Fibroblast of lung (primary cell): ENCODE data around the gene TTI1. TPM values are rescaled to one million over a fixed set of nuclear protein-coding genes. Genes with fewer than 3 reads are reported as not detected.
A peak's percentile ranks its signal among the peaks of the same experiment; 100 is the strongest.

Source experiments
- DNase-seq, 2 donors: peaks; one replicate each; pipeline versions ENCODE4 v3.0.0 to v3.0.0-alpha.2; 2010; ENCODE audit warnings: low read depth in 2 of 2
- H2AFZ ChIP-seq: 2 replicates; pipeline ENCODE4 v1.5.1; 2012; ENCODE audit warnings: low read length, control low read depth, inconsistent platforms
- H3K27ac ChIP-seq: 2 replicates; pipeline ENCODE4 v1.5.1; 2011; ENCODE audit warnings: low read length, control low read depth; ENCODE audit not compliant: insufficient read depth
- H3K27me3 ChIP-seq: 2 replicates; pipeline ENCODE4 v1.5.1; 2011; ENCODE audit warnings: mild to moderate bottlenecking, low read length; ENCODE audit not compliant: control insufficient read depth, insufficient read depth
- H3K36me3 ChIP-seq: 2 replicates; pipeline ENCODE4 v1.5.1; 2011; ENCODE audit warnings: low read length; ENCODE audit not compliant: control insufficient read depth, insufficient read depth
- H3K4me1 ChIP-seq: 2 replicates; pipeline ENCODE4 v1.5.1; 2011; ENCODE audit warnings: low read length; ENCODE audit not compliant: control insufficient read depth, insufficient read depth; ENCODE audit errors: extremely low read depth
- H3K4me2 ChIP-seq: 2 replicates; pipeline ENCODE4 v1.5.1; 2011; ENCODE audit warnings: low read length, control low read depth; ENCODE audit not compliant: insufficient read depth; ENCODE audit errors: extremely low read depth
- H3K4me3 ChIP-seq, 4 experiments: fragments of 200-600 bp in 1 of 4; sonication (generic) in 1 of 4; replicated peaks in 1 of 4; 2 replicates each; pipeline ENCODE4 v1.5.1; 2011 to 2016; ENCODE audit warnings: low read length in 4 of 4, low read depth in 3 of 4, mild to moderate bottlenecking in 3 of 4, control low read depth in 2 of 4, inconsistent platforms in 1 of 4, mixed read lengths in 1 of 4; ENCODE audit not compliant: insufficient read depth in 1 of 4; ENCODE audit errors: control extremely low read depth in 1 of 4
- H3K79me2 ChIP-seq: 2 replicates; pipeline ENCODE4 v1.5.1; 2012; ENCODE audit warnings: mild to moderate bottlenecking, low read length, inconsistent platforms; ENCODE audit not compliant: control insufficient read depth, insufficient read depth
- H3K9ac ChIP-seq: 2 replicates; pipeline ENCODE4 v1.5.1; 2011; ENCODE audit warnings: mild to moderate bottlenecking, low read length, control low read depth; ENCODE audit not compliant: insufficient read depth
- H3K9me3 ChIP-seq: 2 replicates; pipeline ENCODE4 v1.5.1; 2012; ENCODE audit warnings: low read depth, low read length; ENCODE audit not compliant: control insufficient read depth, insufficient read depth
- H4K20me1 ChIP-seq: 2 replicates; pipeline ENCODE4 v1.5.1; 2011; ENCODE audit warnings: low read length; ENCODE audit not compliant: control insufficient read depth, insufficient read depth; ENCODE audit errors: extremely low read depth
- CTCF ChIP-seq, 2 donors: IDR thresholded peaks in 1 of 2; conservative IDR thresholded peaks in 1 of 2; 1 replicate in 1 of 2; 2 replicates in 1 of 2; pipeline ENCODE4 v1.5.1; 2011 to 2012; ENCODE audit warnings: low read length in 2 of 2, control low read depth in 1 of 2, inconsistent platforms in 1 of 2, low read depth in 1 of 2, mild to moderate bottlenecking in 1 of 2
- EZH2 ChIP-seq: IDR thresholded peaks from 2 replicates; pipeline ENCODE4 v1.5.1; 2012; ENCODE audit warnings: low read length, control low read depth, mild to moderate bottlenecking; ENCODE audit errors: missing control alignments
- polyA plus RNA-seq, 2 donors: library from polyadenylated mRNA; depleted of rRNA in 1 of 2; stranded (reverse) in 1 of 2; unstranded in 1 of 2; fragments of >200 nt; gene quantifications; 2 replicates each; pipeline ENCODE4 v1.2.1, GENCODE V29; 2011 to 2012; ENCODE audit warnings: missing spikeins in 1 of 2
- total RNA-seq: library from RNA; depleted of rRNA; stranded (reverse); fragments of >200 nt; gene quantifications from 2 replicates; pipeline ENCODE4 v1.2.1, GENCODE V29; 2014

The TTI1 gene
- total and polyA plus RNA-seq, 2 donors (not counting 1 experiment from before 2014, with no cell fraction given) = 12.6 to 20.0 TPM

DNA sequence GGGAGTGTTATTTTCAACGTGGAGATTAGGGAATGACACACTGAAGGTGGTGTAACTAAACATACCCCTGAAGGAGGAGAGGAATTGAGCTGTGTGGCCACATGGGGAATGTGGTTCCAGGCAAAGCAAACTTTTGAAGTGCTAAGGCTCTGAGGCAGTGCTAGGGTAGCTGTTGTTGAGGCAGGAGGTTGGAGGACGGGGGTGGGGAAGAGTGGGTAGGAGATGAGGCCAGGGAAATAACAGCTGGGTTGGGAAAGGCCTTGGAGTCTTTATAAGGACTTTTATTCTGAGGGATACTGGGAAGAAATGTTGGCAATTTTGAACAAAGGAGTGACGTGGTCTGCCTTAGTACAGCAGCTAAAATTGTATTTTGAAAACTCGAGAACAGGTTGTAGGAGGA, 13.3 kb upstream of the TTI1 start:
- Histone ChIP-seq H3K4me3 (no peak overlapping the region), H3K9me3 (no peaks in the 10 kb centered on the region), H3K9ac (no peak overlapping the region), H2AFZ (no peak overlapping the region), H3K27me3 (no peaks in the 10 kb centered on the region), H4K20me1 (peaks cover 5% of the 10 kb centered on the region), H3K27ac (no peak overlapping the region), H3K4me2 (peak overlapping the region; percentile 6), H3K4me1 (peaks cover 16% of the 10 kb centered on the region), H3K36me3 (peaks cover 4% of the 10 kb centered on the region), H3K79me2 (peaks cover 31% of the 10 kb centered on the region)
- no peak for DNase-seq
- no peak for TF ChIP-seq CTCF (conservative IDR thresholded peaks at IDR 0.05 in 1 of 2, IDR thresholded peaks at IDR 0.05 in 1 of 2; ENCODE audit: low read depth in 1 of 2, low read length in 2 of 2)
- no peak for TF ChIP-seq EZH2

GRCh38 chr20:38044685-38045084, 11.4 kb upstream of the TTI1 start:
- H3K4me3 ChIP-seq = no peak overlapping the region
- H3K9ac ChIP-seq = no peak overlapping the region
- no peaks in the 10 kb centered on the region for H3K27me3 ChIP-seq
- H3K27ac ChIP-seq = no peak overlapping the region
- H3K4me2 ChIP-seq = no peak overlapping the region
- H3K9me3 ChIP-seq = no peaks in the 10 kb centered on the region
- H3K79me2 ChIP-seq = peaks cover 27% of the 10 kb centered on the region
- peaks cover 7% of the 10 kb centered on the region for H3K4me1 ChIP-seq
- TF ChIP-seq EZH2 = no peak
- no peak for TF ChIP-seq CTCF (conservative IDR thresholded peaks at IDR 0.05 in 1 of 2, IDR thresholded peaks at IDR 0.05 in 1 of 2; ENCODE audit: low read depth in 1 of 2, low read length in 2 of 2)
- peaks cover 4% of the 10 kb centered on the region for H3K36me3 ChIP-seq
- no peak overlapping the region for H2AFZ ChIP-seq
- no peak for DNase-seq
- H4K20me1 ChIP-seq = no peaks in the 10 kb centered on the region

GRCh38 chr20:38043512-38044300, 10.4 kb upstream of the TTI1 start:
- no peak overlapping the region for H3K27ac ChIP-seq
- H3K4me3 ChIP-seq = no peak overlapping the region
- H3K27me3 ChIP-seq = no peaks in the 10 kb centered on the region
- no peak overlapping the region for H2AFZ ChIP-seq
- peaks cover 29% of the 10 kb centered on the region for H3K79me2 ChIP-seq
- no peaks in the 10 kb centered on the region for H4K20me1 ChIP-seq
- H3K9ac ChIP-seq = no peak overlapping the region
- peaks cover 5% of the 10 kb centered on the region for H3K4me1 ChIP-seq
- H3K9me3 ChIP-seq = no peaks in the 10 kb centered on the region
- DNase-seq = peak; percentile 85 to 91
- peaks cover 4% of the 10 kb centered on the region for H3K36me3 ChIP-seq
- H3K4me2 ChIP-seq = no peak overlapping the region
- no peak for TF ChIP-seq EZH2
- no peak for TF ChIP-seq CTCF (conservative IDR thresholded peaks at IDR 0.05 in 1 of 2, IDR thresholded peaks at IDR 0.05 in 1 of 2; ENCODE audit: low read depth in 1 of 2, low read length in 2 of 2)
